Vagina (tissue), 2 donors: ENCODE measurements around the gene LTO1. TPM values are rescaled to one million over a fixed set of nuclear protein-coding genes. Genes with fewer than 3 reads are reported as not detected.

ENCODE experiments used
- DNase-seq, 2 donors: peaks; one replicate each; pipeline ENCODE4 v3.0.0-alpha.2; 2017; ENCODE audit errors: extremely low spot score in 2 of 2
- H3K27ac ChIP-seq: fragments of 200-600 bp; sonication (generic); one replicate; pipeline ENCODE4 v1.5.1; 2019
- H3K27me3 ChIP-seq: fragments of 200-600 bp; sonication (generic); one replicate; pipeline ENCODE4 v1.5.1; 2019
- H3K36me3 ChIP-seq, 2 donors: fragments of 200-600 bp; sonication (generic); one replicate each; pipeline ENCODE4 v1.5.1; 2017 to 2019
- H3K4me1 ChIP-seq: fragments of 200-600 bp; sonication (generic); one replicate; pipeline ENCODE4 v1.5.1; 2019
- H3K4me3 ChIP-seq, 2 donors: fragments of 200-600 bp; sonication (generic); 1 replicate in 1 of 2; 2 replicates in 1 of 2; pipeline ENCODE4 v1.5.1; 2016 to 2019
- H3K9me3 ChIP-seq: fragments of 200-600 bp; sonication (generic); one replicate; pipeline ENCODE4 v1.5.1; 2019
- CTCF ChIP-seq, 3 experiments: fragments of 450-650 bp in 2 of 3; fragments of 200-600 bp in 1 of 3; sonication (generic) in 1 of 3; IDR thresholded peaks; one replicate each; pipeline ENCODE4 v1.5.1; 2017 to 2019; ENCODE audit warnings: antibody characterized with exemption in 3 of 3, mild to moderate bottlenecking in 2 of 3, moderate library complexity in 2 of 3
- POLR2A ChIP-seq, 2 donors: fragments of 450-650 bp; IDR thresholded peaks; one replicate each; pipeline ENCODE4 v1.6.1; 2017; ENCODE audit warnings: antibody characterized with exemption in 2 of 2, mild to moderate bottlenecking in 2 of 2, moderate library complexity in 2 of 2
- POLR2AphosphoS5 ChIP-seq, 2 donors: sonication (generic); formaldehyde crosslinking; IDR thresholded peaks; one replicate each; pipeline ENCODE4 v1.9.0; 2017; ENCODE audit warnings: antibody characterized with exemption in 2 of 2, mild to moderate bottlenecking in 2 of 2, low read depth in 1 of 2; ENCODE audit not compliant: insufficient read depth in 1 of 2
- intact Hi-C: fragments of 100-400 bp; cut with DNase I; formaldehyde crosslinking; loops from one replicate; pipeline ENCODE4 v1.15.1; 2023
- total RNA-seq: library from RNA; depleted of rRNA; stranded (reverse); fragments of >200 nt; gene quantifications from one replicate; pipeline ENCODE4 v1.2.3, GENCODE V29; 2016

The LTO1 gene
- total RNA-seq, 1 donor from 2014 or later, result 15.7 TPM

- H3K27ac ChIP-seq, result no peak overlapping the region
- H3K9me3 ChIP-seq, result no peaks in the 10 kb centered on the region
- intact Hi-C loops, result no loop called here
- TF ChIP-seq POLR2A (IDR thresholded peaks at IDR 0.05) (no peak), POLR2AphosphoS5 (IDR thresholded peaks at IDR 0.05; ENCODE audit: insufficient read depth in 1 of 2, low read depth in 1 of 2) (no peak), CTCF (IDR thresholded peaks at IDR 0.05) (no peak)
- peaks cover 7% of the 10 kb centered on the region for H3K4me1 ChIP-seq
- no peak for DNase-seq
- no peak overlapping the region for H3K4me3 ChIP-seq
- H3K36me3 ChIP-seq, result peaks cover 0 to 34% of the 10 kb centered on the region in 2 donors
- H3K27me3 ChIP-seq, result no peaks in the 10 kb centered on the region
Observed at GRCh38 chr11:69649576-69649900, 25.6 kb downstream of the LTO1 start.

DNA sequence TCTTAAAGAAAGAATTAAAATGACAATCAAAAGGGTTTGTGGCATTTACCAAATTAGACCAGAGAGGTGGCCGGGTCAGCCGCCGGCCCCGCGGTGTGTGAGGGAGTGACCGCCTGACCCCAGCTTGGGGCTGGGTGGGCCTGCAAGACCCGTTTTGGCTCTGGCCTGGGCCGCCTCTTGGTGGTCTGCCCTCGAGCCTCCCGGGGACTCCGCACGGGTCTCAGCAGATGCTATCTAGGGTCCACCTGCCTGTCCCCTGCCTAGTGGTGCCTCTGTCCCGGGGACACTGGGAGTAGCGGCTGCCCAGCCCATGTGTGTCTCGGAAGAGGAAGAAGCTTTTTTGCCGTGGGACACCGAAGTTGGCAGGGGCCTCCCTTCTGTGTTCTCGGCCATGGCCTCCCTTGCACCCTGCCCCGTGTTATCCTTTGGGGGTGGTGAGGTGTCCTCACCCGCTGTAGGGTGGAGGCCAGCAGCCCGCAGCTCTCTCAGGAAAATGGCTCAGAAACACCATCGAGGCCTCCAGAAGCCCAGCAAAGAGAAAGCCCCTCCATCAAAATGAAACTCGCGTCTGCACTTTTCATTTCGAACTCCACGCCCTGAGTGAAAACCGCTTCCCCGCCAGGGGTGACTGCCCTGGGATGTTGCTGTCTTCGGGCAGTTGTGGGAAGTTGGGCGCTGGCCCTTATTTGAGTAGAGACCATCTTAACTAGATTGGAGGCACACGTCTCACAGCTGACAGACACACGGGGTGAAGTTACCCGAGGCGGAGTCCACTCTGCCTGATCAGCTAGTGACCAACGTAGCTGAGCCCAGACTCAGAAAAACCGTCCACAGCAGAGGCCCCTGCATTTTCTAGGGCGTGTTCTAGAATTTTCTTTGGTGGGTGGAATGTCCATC is 26.2 kb downstream of the LTO1 start:
- Histone ChIP-seq H3K27me3 (no peaks in the 10 kb centered on the region), H3K4me3 (no peak overlapping the region), H3K9me3 (no peaks in the 10 kb centered on the region), H3K27ac (no peak overlapping the region), H3K4me1 (peaks cover 13% of the 10 kb centered on the region), H3K36me3 (peaks cover 0 to 33% of the 10 kb centered on the region in 2 donors)
- intact Hi-C loops, result no loop called here
- TF ChIP-seq CTCF (IDR thresholded peaks at IDR 0.05) (no peak), POLR2AphosphoS5 (IDR thresholded peaks at IDR 0.05; ENCODE audit: insufficient read depth in 1 of 2, low read depth in 1 of 2) (no peak), POLR2A (IDR thresholded peaks at IDR 0.05) (no peak)
- no peak for DNase-seq

- H3K36me3 ChIP-seq, result peaks cover 0 to 26% of the 10 kb centered on the region in 2 donors
- intact Hi-C loops, result no loop called here
- no peak for TF ChIP-seq POLR2A (IDR thresholded peaks at IDR 0.05)
- TF ChIP-seq CTCF (IDR thresholded peaks at IDR 0.05), result no peak
- no peak for TF ChIP-seq POLR2AphosphoS5 (IDR thresholded peaks at IDR 0.05; ENCODE audit: insufficient read depth in 1 of 2, low read depth in 1 of 2)
- H3K4me1 ChIP-seq, result peaks cover 23% of the 10 kb centered on the region
- no peaks in the 10 kb centered on the region for H3K9me3 ChIP-seq
- H3K27ac ChIP-seq, result no peak overlapping the region
- no peak overlapping the region for H3K4me3 ChIP-seq
- no peak for DNase-seq
- H3K27me3 ChIP-seq, result no peaks in the 10 kb centered on the region
Observed at GRCh38 chr11:69647761-69648497, 27.2 kb downstream of the LTO1 start.

DNA sequence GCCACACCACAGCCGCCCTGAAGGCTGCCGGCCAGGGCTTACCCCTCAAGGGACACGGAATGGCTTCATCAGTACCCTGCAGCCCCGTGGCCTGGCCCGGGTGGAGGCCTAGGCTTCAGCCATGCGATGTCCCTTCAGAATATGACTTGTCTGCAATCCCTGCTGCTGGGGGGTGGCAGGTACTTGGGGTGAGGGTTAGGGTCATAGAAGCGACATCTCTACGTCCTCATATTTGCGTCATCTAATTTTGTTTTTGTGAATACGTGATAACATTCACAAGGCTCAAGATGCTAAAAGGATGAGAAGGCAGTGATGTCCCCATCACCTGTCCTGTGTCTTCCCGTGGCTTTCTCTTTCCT is 27.8 kb downstream of the LTO1 start:
- Histone ChIP-seq H3K27ac (no peak overlapping the region), H3K27me3 (no peaks in the 10 kb centered on the region), H3K9me3 (no peaks in the 10 kb centered on the region), H3K36me3 (peaks cover 0 to 26% of the 10 kb centered on the region in 2 donors), H3K4me1 (peaks cover 25% of the 10 kb centered on the region), H3K4me3 (no peak overlapping the region)
- DNase-seq, result no peak
- intact Hi-C loops, result no loop called here
- no peak for TF ChIP-seq CTCF (IDR thresholded peaks at IDR 0.05)
- TF ChIP-seq POLR2A (IDR thresholded peaks at IDR 0.05), result no peak
- TF ChIP-seq POLR2AphosphoS5 (IDR thresholded peaks at IDR 0.05; ENCODE audit: insufficient read depth in 1 of 2, low read depth in 1 of 2), result no peak
